ENCODE data around the gene ACTN4.

The ACTN4 gene

DNA sequence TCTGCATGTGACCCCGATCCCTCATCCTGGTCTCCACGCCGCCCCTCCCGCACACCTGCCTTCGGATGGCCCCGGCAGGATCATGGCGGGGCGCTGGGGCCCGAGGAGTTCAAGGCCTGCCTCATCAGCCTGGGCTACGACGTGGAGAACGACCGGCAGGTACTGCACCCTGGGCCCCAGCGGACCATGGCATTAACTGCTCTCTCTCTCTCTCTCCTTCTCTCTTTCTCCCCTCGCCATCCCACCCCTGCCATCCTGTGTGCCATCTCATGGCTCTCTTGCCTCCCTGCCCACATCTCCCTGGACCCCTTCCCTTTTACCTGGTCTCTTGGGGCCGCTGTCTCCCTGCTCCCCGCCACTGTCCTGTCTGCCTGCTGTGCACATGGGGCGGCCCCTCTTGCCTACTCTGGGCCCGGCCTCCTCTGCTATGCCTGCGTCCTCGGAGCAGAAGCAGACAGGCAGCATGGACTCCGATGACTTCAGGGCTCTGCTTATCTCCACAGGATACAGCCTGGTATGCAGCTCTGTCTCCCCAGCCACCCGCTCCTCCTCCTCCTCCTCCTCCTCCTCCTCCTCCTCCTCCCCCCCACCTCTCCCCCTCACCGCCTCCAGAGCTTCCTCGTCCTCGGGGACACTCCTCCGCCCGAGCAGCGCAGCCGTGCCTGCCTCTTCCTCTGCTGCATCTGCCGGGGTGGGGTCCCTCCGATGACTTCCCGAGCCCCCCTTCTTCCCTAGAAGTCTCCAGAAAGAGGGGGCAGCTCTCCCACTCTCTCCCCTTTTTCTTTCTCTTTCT lies 80.6 kb downstream of the ACTN4 start:
- no peak for FAIRE-seq

DNA sequence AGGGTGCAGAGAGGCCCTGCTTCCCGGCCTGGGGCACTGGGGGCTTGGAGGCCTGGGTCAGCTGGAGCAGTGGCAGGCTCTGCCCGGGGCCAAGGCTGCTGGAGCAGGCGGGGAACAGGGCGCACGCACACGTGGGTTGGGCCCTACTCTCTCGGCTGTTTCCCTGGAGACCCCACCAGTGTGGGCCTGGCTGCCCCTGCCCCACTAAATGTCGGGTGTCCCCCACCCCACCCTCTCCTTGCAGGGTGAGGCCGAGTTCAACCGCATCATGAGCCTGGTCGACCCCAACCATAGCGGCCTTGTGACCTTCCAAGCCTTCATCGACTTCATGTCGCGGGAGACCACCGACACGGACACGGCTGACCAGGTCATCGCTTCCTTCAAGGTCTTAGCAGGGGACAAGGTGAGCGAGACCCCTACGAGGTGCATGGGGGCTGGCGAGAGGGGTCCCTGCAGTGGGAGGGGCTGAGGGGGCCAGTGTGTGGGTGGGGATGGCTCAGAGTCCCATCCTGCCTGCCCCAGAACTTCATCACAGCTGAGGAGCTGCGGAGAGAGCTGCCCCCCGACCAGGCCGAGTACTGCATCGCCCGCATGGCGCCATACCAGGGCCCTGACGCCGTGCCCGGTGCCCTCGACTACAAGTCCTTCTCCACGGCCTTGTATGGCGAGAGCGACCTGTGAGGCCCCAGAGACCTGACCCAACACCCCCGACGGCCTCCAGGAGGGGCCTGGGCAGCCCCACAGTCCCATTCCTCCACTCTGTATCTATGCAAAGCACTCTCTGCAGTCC lies 81.5 kb downstream of the ACTN4 start:
- FAIRE-seq, result no peak

DNA sequence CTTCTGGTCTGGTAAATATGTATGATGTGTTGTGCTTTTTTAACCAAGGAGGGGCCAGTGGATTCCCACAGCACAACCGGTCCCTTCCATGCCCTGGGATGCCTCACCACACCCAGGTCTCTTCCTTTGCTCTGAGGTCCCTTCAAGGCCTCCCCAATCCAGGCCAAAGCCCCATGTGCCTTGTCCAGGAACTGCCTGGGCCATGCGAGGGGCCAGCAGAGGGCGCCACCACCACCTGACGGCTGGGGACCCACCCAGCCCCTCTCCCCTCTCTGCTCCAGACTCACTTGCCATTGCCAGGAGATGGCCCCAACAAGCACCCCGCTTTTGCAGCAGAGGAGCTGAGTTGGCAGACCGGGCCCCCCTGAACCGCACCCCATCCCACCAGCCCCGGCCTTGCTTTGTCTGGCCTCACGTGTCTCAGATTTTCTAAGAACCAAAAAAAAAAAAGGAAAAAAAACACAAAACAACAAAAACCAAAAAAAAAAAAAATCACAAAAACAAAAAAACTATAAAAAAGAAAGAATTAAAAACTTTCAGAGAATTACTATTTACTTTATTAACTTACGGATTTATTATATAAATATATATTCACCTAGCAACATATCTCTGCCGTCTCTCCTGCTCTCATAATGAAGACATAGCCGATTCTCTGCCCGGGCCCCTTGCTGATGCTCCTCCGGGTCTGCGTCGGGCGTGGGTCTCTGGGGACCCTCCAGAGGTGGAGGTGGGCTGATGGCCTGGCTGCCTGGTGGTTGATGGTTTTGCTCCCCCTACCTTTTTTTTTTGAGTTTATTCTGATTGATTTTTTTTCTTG lies 82.4 kb downstream of the ACTN4 start:
- no peak for FAIRE-seq

DNA sequence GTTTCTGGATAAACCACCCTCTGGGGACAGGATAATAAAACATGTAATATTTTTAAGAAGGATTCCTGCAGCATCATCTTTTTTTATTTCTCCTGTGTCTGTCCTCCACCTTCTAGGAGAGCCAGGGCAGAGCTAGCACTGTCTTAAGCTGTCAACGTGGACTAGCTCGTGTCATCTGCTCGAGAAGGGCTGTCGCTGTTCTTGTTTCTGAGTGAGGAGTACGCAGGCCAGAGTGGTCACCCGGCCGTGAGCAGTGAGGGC lies 83.0 kb downstream of the ACTN4 start:
- no peak for FAIRE-seq

DNA sequence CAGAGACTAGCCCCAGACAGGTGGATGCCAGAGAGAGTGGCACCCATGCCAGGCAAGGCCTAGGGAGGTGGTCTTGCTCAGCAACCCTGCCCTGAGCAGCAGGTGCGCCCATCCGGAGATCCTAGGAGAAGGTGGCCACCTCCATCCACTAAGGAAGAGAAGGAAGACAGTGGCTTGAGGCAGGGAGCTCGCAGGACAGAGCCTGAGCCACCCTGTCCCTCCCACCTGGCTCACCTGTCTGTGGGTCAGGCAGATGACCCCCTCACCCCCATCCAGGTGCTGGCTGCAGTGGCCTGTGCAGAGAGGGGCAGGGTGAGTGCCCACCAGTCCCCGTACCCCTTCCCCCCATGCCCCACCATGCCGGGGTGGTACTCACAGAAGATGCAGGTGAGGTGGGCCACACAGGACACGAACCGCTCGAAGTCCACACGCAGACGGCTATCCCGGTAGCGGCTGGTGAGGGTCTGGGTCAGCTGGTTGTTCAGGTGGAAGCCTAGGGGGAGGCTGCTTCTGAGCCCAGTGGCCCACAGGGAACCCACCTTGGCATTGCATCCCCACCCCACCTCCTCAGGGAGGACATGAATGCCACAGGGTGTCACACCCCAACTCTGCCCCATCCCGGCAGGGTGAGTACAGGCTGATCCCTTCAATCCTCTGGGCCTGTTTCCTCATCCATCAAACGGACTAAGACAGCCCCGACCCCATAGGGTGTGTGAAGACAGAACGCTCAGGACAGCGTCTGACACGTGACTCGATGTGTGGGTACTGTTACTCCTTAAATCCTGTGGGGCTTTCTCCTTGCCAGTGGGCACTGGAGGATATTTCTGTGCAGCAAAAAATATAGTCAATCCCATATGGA lies 83.5 kb downstream of the ACTN4 start:
- FAIRE-seq, result no peak

DNA sequence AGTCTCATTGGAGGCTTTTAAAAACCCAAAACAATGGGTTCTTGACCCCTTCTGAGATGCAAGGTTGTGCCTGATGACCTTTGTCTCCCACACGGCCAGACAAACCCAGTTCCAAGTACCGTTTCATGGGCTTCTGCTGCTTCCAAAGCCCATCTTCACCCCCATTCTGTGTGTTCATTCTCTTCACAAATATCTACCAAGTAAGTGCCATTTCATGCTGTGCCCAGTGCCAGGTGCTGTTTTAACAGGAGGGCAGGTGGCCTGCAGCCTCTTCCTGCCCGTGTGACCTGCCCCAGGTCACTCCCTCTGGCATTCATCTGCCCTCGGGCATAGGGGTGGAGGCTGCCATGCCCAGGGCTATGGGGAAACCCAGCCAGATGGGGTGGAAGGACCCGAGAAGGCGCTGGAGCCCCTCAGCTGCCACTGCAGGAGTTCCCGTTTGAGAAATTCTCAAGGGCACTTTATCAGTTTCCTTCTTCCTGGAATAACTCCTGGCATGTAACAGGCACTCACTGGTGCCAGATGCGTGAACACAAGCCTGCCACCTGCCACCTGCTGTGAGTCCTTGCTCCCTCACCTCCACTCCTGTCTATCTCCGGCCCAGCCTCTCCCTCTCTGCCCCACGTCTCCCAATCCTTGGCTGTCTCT lies 84.3 kb downstream of the ACTN4 start:
- FAIRE-seq, result no peak

DNA sequence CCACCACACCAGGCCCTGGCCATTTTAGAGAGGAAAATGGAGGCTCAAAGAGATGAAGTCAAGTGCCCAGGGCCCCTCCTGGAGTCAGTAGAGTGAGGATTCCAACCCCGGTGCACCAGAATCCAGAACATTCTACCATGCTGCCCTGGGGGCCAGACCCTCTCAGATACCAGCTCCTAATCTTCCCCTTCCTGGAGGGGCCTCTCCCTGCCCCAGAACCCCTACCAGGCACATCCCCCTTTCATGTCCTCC lies 85.7 kb downstream of the ACTN4 start:
- FAIRE-seq, result no peak

DNA sequence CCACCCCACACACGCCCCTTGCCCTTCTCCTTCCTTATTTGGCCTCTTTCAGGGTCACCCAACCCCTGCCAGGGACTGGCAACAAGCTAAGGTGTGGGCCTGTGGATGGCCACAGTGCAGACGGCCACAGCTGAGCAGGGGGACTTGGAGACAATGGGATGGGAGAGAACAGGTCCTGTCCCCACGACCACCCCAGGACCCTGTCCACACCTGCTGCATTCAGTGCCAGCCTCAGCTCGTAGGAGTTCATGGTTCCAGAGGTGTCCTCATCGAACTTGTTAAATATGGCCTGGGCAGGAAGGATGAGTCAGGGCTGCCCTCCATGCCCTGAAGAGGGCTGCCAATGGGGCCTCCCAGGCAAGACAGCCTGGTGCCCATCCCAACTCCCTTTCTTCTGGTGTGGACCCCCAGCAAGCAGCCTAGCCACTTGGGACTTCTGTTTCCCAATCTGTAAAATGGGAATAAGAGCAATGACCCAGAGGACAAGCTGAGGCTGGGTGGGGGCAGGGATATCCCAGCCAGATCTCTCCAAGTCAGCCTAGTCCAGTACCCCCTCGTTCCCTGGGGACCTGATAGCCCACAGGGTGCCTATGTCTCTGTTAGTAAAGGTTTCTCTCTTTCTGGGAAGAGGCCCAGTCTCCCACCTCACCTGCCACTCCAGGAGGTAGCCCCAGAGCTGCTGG lies 86.2 kb downstream of the ACTN4 start:
- no peak for FAIRE-seq

DNA sequence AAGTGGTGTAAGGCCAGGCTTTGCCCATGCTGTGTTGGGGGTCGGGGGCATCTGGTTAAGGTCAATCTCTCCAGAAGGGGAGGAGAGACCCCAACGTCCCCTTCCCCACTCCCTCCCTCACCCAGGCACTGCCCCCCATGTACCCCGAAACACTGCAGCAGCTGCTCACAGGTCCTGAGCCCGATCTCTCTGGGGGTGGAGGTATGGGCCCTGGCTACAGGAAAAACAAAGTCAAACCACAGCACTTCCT lies 86.7 kb downstream of the ACTN4 start:
- FAIRE-seq, result no peak

DNA sequence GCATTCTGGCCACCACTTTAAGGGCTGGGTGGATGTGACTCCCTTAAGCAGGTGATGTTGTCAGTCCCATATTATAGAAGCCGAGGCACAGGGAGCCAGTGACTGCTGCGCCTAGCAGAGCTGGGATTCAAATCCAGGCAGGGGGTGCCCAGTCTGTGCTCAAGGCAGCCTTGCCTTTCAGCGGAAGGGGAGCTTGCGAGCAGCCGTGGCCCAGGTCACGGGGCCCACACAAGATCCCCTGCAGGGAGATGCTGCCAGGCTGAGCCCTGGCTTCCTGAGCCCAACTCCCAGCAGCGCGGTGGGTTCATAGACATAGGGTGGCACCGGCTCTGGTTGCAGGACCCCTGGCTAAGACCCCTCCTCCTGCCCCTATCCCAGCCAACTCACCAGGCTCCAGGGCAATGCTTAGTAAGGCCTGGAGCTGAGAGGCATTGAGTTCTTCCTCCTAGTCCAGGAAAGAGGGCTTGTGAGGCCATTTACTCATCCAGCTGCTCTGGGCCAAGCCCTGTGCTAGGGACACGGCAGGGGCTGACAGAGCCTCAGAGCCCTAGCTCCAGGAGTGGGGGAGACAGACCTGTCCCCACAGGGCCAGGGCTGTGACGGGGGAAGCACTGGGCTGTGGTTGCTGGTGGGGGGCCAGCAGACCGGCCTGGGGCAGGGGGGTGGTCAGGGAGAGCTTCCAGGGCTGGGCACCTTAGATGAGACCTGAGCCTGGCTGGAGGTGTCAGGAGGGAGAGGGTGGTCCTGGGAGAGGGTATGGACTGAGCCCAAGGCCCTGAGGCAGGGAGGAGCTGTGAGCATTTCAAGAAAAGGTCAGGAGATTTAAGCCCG lies 87.2 kb downstream of the ACTN4 start:
- FAIRE-seq, result no peak

DNA sequence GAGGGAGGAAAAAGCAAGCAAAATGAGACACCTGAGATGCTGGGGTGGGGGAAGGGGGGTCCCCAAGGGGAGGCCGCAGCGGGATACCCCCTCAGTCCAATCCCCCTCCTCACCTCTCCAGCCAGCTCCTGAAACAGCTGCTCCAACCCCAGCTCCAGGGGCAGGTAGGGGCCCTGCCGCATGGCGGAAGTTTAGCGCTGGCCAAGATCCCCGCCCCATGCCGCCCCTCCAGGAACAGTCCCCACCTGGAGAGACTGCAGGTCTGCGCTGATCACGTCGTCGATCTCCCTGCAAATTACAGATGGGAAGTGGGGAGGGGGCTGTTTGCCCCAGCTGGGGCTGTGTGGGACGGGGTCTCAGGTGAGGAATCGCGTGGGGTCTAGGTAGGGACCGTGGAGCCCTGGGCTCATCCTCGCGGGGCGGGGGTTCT lies 87.8 kb downstream of the ACTN4 start:
- FAIRE-seq, result no peak

DNA sequence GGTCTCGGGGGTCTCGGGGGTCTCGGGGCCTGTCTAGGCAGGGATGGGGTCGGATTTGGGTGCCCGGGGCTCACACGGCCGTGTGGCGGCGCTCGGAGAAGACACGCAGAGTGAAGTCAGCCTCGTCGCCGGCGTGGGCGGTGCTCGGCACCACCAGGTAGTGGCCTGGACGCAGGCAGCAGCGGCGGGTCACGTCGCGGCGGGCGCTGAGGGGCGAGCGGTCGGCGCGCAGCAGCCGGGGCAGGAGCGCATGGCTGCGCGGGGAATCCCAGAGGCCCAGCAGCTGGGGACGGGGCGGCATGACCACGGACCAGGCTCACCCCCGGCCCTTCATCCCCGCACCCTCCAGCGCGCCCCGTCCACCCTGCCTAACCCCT lies 88.6 kb downstream of the ACTN4 start:
- FAIRE-seq, result no peak

DNA sequence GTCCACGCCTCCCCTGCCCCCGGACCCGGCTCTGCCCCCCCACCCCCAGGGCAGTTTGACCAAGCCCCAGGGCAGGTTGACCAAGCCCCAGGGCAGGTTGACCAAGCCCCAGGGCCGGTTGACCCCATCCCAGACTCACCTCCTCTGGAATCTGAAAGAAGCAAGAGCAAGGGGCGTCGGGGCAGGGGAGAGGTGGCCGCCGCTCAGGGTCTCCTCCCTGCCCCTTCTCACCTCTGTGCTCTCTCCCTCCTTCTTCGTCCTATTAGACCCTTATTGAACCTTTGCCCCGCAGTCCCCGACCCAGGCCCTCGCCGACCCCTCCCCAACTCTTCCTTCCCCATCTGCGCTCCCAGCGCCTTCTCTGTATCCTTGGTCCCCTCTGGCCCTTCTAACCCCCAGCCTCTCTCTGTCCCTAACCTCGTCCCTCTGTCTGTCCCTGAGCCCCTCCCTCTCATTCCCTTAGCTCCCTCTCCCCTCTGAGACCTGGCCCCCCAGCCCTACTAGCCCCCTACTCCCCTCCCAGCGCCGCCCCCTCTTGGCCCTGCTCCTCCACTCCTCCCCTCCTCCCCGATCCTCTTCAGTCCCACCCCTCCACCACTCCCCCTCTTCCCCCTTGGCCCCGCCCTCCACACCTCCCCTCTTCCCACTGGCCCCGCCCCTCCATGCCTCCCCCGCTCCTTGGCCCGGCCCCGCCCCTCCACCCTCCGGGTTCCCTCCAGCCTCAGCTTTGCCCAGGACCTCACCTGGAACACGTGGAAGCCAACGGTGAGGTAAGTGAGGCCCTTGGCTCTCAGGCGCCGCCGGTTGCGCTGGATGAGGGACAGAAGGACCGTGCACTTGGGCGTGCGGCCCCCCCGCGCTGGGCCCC lies 89.2 kb downstream of the ACTN4 start:
- FAIRE-seq, result no peak

DNA sequence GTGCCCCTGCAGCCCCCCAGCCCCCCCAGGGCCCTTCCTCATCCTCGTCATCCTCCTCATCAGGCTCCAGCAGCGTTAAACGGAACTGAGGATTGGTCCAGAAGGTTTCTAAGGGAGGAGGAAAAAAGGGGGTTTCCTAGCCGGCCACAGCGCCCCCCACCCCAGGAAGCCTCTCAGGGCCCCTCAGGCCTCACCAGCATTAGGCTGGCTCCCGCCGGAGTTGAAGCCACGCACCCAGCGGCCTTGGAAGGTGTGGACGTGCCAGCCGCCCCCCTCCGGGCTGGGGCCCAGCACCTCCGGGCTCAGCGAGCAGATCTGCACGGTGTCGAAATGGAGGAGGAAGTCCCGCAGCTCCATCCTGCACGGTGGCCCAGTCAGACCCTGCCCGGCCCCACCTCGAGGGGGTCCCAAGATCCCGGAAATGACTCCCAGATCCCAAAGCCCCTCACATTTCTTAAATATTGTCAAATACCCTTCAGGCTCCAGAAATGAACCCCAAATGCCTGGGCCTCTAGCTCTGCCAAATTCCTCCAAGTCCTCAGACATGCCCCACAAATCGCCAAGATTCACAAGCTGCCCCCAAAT lies 89.9 kb downstream of the ACTN4 start:
- no peak for FAIRE-seq

DNA sequence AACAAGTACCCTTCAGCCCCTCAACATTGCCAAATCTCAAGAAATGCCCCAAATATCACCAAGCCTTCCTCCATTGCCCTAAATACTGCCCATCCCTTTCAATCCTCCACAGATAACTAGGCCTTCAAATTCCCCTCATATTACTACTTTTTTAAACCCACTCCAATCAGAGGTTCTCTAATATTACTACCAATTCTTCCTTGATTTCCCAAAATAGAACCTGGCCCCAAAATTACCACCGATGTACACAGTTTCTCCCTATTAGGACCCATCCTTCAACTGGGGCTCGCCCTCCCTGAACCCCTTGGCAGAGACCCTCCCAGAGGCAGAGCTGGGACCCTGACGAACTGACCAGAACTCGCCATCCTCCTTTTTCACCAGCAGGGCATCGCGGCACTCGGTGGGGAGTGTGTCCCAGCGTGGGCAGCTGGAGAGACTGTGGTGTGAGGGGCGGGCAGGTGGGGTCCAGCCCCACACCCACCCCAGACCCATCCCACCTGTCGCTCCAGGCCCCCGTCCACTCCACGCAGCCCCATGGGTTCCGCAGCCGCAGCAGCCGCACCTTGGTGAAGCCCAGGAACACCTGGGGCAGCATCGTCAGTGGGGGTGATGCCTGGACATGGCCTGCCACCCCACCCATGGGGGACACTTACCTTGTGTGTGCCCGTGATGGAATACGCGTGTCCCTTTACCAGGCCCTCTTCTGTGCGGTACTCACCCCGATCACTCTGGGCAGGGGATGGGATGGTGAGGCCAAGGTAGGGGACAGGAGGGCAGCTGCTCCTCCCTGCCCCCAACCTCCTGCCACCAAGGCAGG lies 90.7 kb downstream of the ACTN4 start:
- no peak for FAIRE-seq

DNA sequence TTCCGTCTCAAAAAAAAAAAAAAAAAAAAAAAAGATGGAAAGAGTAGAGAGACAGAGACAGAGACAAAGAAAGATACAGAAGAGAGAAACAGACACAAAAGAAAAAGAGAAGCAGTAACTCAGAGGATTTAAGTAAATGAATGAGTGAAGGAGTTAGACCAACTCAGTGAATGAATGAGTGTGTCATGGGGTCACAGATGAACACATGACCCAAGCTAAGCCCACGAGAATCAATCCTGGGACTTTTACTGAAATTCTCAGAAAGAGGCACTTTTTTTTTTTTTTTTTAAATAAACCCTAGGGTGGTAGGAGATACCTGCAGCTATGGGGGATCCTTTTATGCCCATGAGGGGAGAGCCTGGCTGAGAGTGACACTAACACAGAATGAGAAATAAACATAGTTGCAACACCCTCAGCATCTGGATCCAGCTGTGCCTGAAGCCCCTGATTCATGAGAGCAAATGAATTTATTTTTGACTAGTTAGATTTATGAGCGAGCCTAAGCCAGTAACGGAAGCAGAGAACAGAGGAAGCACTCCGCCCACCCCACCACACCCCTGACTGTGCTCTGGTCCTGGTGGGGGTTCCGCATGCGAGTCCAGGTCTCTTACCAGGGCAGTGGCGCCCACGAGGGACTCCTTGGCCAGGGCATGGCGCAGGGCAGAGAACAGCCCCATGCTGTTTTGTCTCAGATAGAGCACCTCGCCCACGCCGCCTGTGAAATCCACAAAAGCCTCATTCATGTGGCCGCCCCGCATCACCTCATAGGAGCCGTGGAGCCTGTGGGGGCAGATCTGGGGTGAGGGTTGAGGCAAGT lies 92.2 kb downstream of the ACTN4 start:
- FAIRE-seq, result no peak

DNA sequence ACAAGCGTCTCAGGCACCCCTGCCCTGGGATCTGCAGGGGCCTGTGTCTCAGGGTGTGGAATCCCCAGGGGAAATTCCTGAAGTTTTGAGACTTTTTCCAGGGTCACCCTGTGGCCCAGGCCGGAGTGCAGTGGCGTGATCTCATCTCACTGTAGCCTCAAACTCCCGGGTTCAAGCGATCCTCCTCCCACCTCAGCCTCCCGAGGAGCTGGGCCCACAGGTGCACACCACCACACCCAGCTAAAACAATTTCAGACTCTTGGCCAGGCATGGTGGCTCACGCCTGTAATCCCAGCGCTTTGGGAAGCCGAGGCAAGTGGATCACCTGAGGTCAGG lies 92.8 kb downstream of the ACTN4 start:
- no peak for FAIRE-seq

DNA sequence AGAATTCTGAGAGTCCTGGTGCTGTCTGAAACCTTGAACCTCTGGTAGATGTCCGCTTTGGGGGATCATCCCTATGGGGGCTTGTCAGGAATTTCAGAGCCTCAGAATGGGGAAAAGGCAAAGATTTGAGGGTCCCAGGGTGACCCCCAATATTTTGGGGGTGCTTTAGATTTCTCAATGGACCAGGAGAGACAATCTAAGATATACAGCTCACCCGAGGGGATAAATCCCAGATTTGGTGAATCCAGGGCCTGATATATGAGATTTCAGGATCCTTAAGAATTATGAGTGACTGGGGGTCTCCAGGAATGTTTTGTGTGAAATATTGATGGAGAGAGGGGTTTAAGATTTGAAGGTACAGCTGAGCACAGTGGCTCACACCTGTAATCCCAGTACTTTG lies 93.5 kb downstream of the ACTN4 start:
- no peak for FAIRE-seq
